H9 (cell line): Measurements from ENCODE around the gene CCK. TPM values are rescaled to one million over a fixed set of nuclear protein-coding genes. Genes with fewer than 3 reads are reported as not detected.

ENCODE experiments used
- DNase-seq: peaks from one replicate; pipeline ENCODE4 v3.0.0-alpha.2; 2017
- H2AFZ ChIP-seq: one replicate; pipeline ENCODE4 v1.6.1; 2013; ENCODE audit warnings: mild to moderate bottlenecking, low read length, control low read depth, moderate library complexity
- H2AK5ac ChIP-seq: 2 replicates; pipeline ENCODE4 v1.6.1; 2013; ENCODE audit warnings: low read length, control low read depth, mixed read lengths; ENCODE audit not compliant: insufficient read length
- H2BK120ac ChIP-seq: one replicate; pipeline ENCODE4 v1.6.1; 2013; ENCODE audit warnings: low read depth, mild to moderate bottlenecking, low read length, control low read depth, inconsistent platforms; ENCODE audit not compliant: poor library complexity, severe bottlenecking
- H2BK12ac ChIP-seq: 2 replicates; pipeline ENCODE4 v1.6.1; 2013; ENCODE audit warnings: low read length, control low read depth, mixed read lengths, low read depth; ENCODE audit not compliant: insufficient read length
- H2BK15ac ChIP-seq: 2 replicates; pipeline ENCODE4 v1.6.1; 2013; ENCODE audit warnings: low read depth, low read length, control low read depth
- H2BK20ac ChIP-seq: one replicate; pipeline ENCODE4 v1.6.1; 2013; ENCODE audit warnings: low read depth, mild to moderate bottlenecking, low read length, control low read depth, inconsistent platforms; ENCODE audit not compliant: poor library complexity, severe bottlenecking
- H2BK5ac ChIP-seq: 2 replicates; pipeline ENCODE4 v1.6.1; 2013; ENCODE audit warnings: low read length, control low read depth, mixed read lengths; ENCODE audit not compliant: insufficient read length
- H3K14ac ChIP-seq: 2 replicates; pipeline ENCODE4 v1.6.1; 2013; ENCODE audit warnings: low read length, control low read depth; ENCODE audit not compliant: insufficient read depth
- H3K18ac ChIP-seq: 2 replicates; pipeline ENCODE4 v1.6.1; 2013; ENCODE audit warnings: low read depth, mild to moderate bottlenecking, mixed read lengths, low read length, control low read depth; ENCODE audit not compliant: insufficient read length
- H3K23ac ChIP-seq: 2 replicates; pipeline ENCODE4 v1.6.1; 2013; ENCODE audit warnings: low read length, control low read depth, mixed read lengths, low read depth; ENCODE audit not compliant: insufficient read length
- H3K23me2 ChIP-seq: 2 replicates; pipeline ENCODE4 v1.6.1; 2013; ENCODE audit warnings: low read depth, mild to moderate bottlenecking, mixed read lengths, low read length, control low read depth; ENCODE audit not compliant: insufficient read length, poor library complexity, severe bottlenecking
- H3K27ac ChIP-seq: 2 replicates; pipeline ENCODE4 v1.5.1; 2013; ENCODE audit warnings: low read length, control low read depth, mixed read lengths, low read depth; ENCODE audit not compliant: insufficient read length
- H3K27me3 ChIP-seq: 2 replicates; pipeline ENCODE4 v1.6.1; 2013; ENCODE audit warnings: low read length, control low read depth, inconsistent platforms; ENCODE audit not compliant: insufficient read depth
- H3K4ac ChIP-seq: 2 replicates; pipeline ENCODE4 v1.6.1; 2013; ENCODE audit warnings: low read depth, mild to moderate bottlenecking, control low read depth, inconsistent platforms, low read length, moderate library complexity
- H3K4me1 ChIP-seq: 2 replicates; pipeline ENCODE4 v1.6.1; 2013; ENCODE audit warnings: low read length, control low read depth, inconsistent platforms; ENCODE audit not compliant: insufficient read depth
- H3K4me2 ChIP-seq: 2 replicates; pipeline ENCODE4 v1.6.1; 2013; ENCODE audit warnings: low read length, control low read depth, mixed read lengths; ENCODE audit not compliant: insufficient read length, insufficient read depth
- H3K56ac ChIP-seq: 2 replicates; pipeline ENCODE4 v1.6.1; 2013; ENCODE audit warnings: low read depth, mild to moderate bottlenecking, mixed read lengths, low read length, control low read depth; ENCODE audit not compliant: insufficient read length
- H3K79me1 ChIP-seq: 2 replicates; pipeline ENCODE4 v1.6.1; 2013; ENCODE audit warnings: low read depth, mild to moderate bottlenecking, moderate library complexity, low read length, control low read depth, inconsistent platforms; ENCODE audit not compliant: insufficient read depth, poor library complexity, severe bottlenecking
- H3K79me2 ChIP-seq: 2 replicates; pipeline ENCODE4 v1.6.1; 2013; ENCODE audit warnings: low read length, control low read depth, inconsistent platforms; ENCODE audit not compliant: insufficient read depth
- H3K9ac ChIP-seq: 2 replicates; pipeline ENCODE4 v1.6.1; 2013; ENCODE audit warnings: low read length, control low read depth, mixed read lengths; ENCODE audit not compliant: insufficient read length; ENCODE audit errors: extremely low read depth
- H3K9me3 ChIP-seq: one replicate; pipeline ENCODE4 v1.6.1; 2013; ENCODE audit warnings: low read depth, low read length, inconsistent platforms; ENCODE audit not compliant: control insufficient read depth
- H3T11ph ChIP-seq: one replicate; pipeline ENCODE4 v1.6.1; 2013; ENCODE audit warnings: mild to moderate bottlenecking, low read length, control low read depth, inconsistent platforms
- H4K20me1 ChIP-seq: one replicate; pipeline ENCODE4 v1.6.1; 2013; ENCODE audit not compliant: control insufficient read depth, insufficient read length, insufficient read depth
- H4K5ac ChIP-seq: 2 replicates; pipeline ENCODE4 v1.6.1; 2013; ENCODE audit warnings: low read depth, mild to moderate bottlenecking, mixed read lengths, low read length, control low read depth; ENCODE audit not compliant: insufficient read length
- H4K8ac ChIP-seq: replicated peaks from 2 replicates; pipeline ENCODE4 v1.6.1; 2013; ENCODE audit warnings: low read length, control low read depth, mixed read lengths, low read depth; ENCODE audit not compliant: insufficient read length
- H4K91ac ChIP-seq: 2 replicates; pipeline ENCODE4 v1.6.1; 2013; ENCODE audit warnings: low read depth, mild to moderate bottlenecking, moderate library complexity, mixed read lengths, low read length, control low read depth; ENCODE audit not compliant: insufficient read length
- H3K27ac Mint-ChIP-seq, 3 experiments: 2 replicates in 2 of 3; 3 replicates in 1 of 3; pipeline ENCODE4 v1.8.0; 2020 to 2021; ENCODE audit warnings: mixed read lengths in 3 of 3, mild to moderate bottlenecking in 1 of 3, moderate library complexity in 1 of 3
- H3K27me3 Mint-ChIP-seq: 2 replicates; pipeline ENCODE4 v1.8.0; 2021; ENCODE audit warnings: low read depth, mild to moderate bottlenecking, moderate library complexity, mixed read lengths
- H3K36me3 Mint-ChIP-seq, 3 experiments: 2 replicates in 2 of 3; 3 replicates in 1 of 3; pipeline ENCODE4 v1.8.0; 2020 to 2021; ENCODE audit warnings: low read depth in 3 of 3, mixed read lengths in 3 of 3; ENCODE audit not compliant: insufficient read depth in 1 of 3
- H3K4me1 Mint-ChIP-seq, 2 experiments: 2 replicates each; pipeline ENCODE4 v1.8.0; 2020; ENCODE audit warnings: mixed read lengths in 2 of 2
- H3K4me3 Mint-ChIP-seq, 2 experiments: 2 replicates in 1 of 2; 3 replicates in 1 of 2; pipeline ENCODE4 v1.8.0; 2020 to 2021; ENCODE audit warnings: mild to moderate bottlenecking in 2 of 2, mixed read lengths in 2 of 2, moderate library complexity in 1 of 2
- H3K9me3 Mint-ChIP-seq, 2 experiments: 2 replicates in 1 of 2; 3 replicates in 1 of 2; pipeline ENCODE4 v1.8.0; 2020; ENCODE audit warnings: mild to moderate bottlenecking in 2 of 2, mixed read lengths in 2 of 2, moderate library complexity in 1 of 2
- WGBS: extraction: QIAGEN DNeasy Blood & Tissue Kit; methylation state at CpG from one replicate; pipeline ENCODE4 v1.1.7; 2013; ENCODE audit warnings: missing lambda C conversion rate, low lambda C conversion rate, mixed read lengths; ENCODE audit not compliant: insufficient read length; ENCODE audit errors: extremely low coverage; 5-methylcytosine and 5-hydroxymethylcytosine counted together
- total RNA-seq: library from RNA; stranded (reverse); gene quantifications from 2 replicates; pipeline ENCODE4 v1.2.1, GENCODE V29; 2021
- TF ChIP-seq, protein P1 (sequence below): fragments of 200-600 bp; sonication (generic); conservative IDR thresholded peaks from 3 replicates; pipeline ENCODE4 v1.8.0; 2021; ENCODE audit warnings: antibody characterized with exemption, mild to moderate bottlenecking

CCK gene
- total RNA-seq, 1 experiment from 2014 or later, result 0.37 TPM

DNA sequence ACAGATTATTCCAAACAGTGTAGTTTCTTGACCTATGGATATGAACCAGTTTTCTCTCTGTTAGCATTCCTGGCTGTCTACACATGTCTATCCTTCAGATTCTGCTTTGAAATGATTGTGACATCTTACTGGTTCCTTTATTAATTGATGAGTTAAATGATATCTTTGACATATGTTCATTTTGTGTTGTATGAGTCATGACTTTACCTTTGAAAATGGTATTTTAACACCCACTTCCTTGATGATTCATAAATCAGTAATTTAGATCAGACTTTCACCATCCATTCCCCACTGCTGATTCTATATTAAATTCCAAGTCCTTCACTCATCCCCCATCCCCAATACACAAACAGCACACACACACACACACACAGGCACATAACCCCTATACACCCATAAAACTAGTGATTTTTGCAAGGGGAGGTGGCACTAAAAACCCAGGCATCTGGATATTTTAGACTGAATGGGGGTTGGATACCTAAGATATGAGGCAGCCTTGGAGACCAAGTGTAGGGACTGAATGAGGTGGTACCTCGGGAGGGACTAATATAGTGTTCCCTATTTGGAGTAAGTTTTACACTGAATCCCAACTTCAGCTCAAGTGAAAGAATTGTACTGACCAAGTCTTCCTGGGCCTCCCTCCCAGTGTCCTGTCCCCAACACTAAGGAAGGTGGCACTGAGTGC lies 9.7 kb downstream of the CCK start:
- no peak overlapping the region for H4K8ac ChIP-seq
- no peak overlapping the region for H2BK5ac ChIP-seq
- no peak for DNase-seq
- no peak overlapping the region for H3K4me2 ChIP-seq
- Mint-ChIP-seq H3K27me3 (peaks cover 32% of the 10 kb centered on the region), H3K9me3 (no peaks in the 10 kb centered on the region; a peak in 1 of 5 replicates), H3K4me1 (peaks cover 6 to 8% of the 10 kb centered on the region in 2 experiments; a peak in 3 of 4 replicates), H3K4me3 (no peak overlapping the region), H3K36me3 (no peaks in the 10 kb centered on the region; a peak in 1 of 7 replicates), H3K27ac (no peak overlapping the region)
- no peaks in the 10 kb centered on the region for H3K27me3 ChIP-seq
- no peak overlapping the region for H3K23ac ChIP-seq
- no peak overlapping the region for H2BK20ac ChIP-seq
- H2BK12ac ChIP-seq, result no peak overlapping the region
- H3K4me1 ChIP-seq, result no peaks in the 10 kb centered on the region
- H3K79me1 ChIP-seq, result no peaks in the 10 kb centered on the region
- no peak overlapping the region for H3K14ac ChIP-seq
- no peak overlapping the region for H2AFZ ChIP-seq
- no peak overlapping the region for H2BK15ac ChIP-seq
- H4K91ac ChIP-seq, result no peak overlapping the region
- no peak overlapping the region for H3K4ac ChIP-seq
- H3K9ac ChIP-seq, result no peak overlapping the region
- H2AK5ac ChIP-seq, result no peak overlapping the region
- TF ChIP-seq, protein P1, sequence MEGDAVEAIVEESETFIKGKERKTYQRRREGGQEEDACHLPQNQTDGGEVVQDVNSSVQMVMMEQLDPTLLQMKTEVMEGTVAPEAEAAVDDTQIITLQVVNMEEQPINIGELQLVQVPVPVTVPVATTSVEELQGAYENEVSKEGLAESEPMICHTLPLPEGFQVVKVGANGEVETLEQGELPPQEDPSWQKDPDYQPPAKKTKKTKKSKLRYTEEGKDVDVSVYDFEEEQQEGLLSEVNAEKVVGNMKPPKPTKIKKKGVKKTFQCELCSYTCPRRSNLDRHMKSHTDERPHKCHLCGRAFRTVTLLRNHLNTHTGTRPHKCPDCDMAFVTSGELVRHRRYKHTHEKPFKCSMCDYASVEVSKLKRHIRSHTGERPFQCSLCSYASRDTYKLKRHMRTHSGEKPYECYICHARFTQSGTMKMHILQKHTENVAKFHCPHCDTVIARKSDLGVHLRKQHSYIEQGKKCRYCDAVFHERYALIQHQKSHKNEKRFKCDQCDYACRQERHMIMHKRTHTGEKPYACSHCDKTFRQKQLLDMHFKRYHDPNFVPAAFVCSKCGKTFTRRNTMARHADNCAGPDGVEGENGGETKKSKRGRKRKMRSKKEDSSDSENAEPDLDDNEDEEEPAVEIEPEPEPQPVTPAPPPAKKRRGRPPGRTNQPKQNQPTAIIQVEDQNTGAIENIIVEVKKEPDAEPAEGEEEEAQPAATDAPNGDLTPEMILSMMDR, result no peak
- no peaks in the 10 kb centered on the region for H3K23me2 ChIP-seq
- H3K56ac ChIP-seq, result no peak overlapping the region
- H4K5ac ChIP-seq, result no peak overlapping the region
- no peak overlapping the region for H3K27ac ChIP-seq
- no peak overlapping the region for H2BK120ac ChIP-seq
- H4K20me1 ChIP-seq, result no peaks in the 10 kb centered on the region
- no peaks in the 10 kb centered on the region for H3K79me2 ChIP-seq
- no peak overlapping the region for H3K18ac ChIP-seq
- WGBS, result no CpG with 5 or more reads among the region's 1 CpG
- no peaks in the 10 kb centered on the region for H3K9me3 ChIP-seq
- H3T11ph ChIP-seq, result no peak overlapping the region
